Subcutaneous adipose tissue (tissue), 4 donors: ENCODE results near the gene IGSF11. TPM values are rescaled to one million over a fixed set of nuclear protein-coding genes. Genes with fewer than 3 reads are reported as not detected.

Experiments
- total RNA-seq, 4 donors: library from RNA; depleted of rRNA; stranded (reverse); fragments of >200 nt; gene quantifications; one replicate each; pipeline ENCODE4 v1.1.0, GENCODE V29; 2016
- TF ChIP-seq, protein P1 (sequence below): fragments of 450-650 bp; IDR thresholded peaks from one replicate; pipeline ENCODE4 v1.5.1; 2016; ENCODE audit warnings: low read depth, mild to moderate bottlenecking, control low read depth, antibody characterized with exemption, moderate library complexity

The IGSF11 gene
- total RNA-seq, 4 donors from 2014 or later: 1.5 TPM; not detected in 3

DNA sequence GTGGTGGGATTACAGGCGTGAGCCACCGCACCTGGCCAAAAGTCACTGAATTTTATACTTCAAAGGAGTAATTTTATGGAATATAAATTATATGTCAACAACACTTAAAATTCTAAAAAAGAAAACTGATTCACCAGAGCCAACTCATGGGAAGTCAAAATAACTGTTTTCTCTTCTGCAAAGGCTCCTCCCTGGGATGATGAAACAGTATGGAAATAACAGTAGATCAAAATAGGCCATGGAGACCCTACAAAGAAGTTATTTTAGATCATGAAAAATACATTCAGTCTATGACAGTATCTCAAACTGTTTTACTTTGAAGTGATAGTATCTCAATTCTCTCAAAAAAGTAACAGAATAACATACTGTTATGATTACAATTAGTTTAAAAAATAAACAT lies 102.7 kb downstream of the IGSF11 start:
- TF ChIP-seq, protein P1, sequence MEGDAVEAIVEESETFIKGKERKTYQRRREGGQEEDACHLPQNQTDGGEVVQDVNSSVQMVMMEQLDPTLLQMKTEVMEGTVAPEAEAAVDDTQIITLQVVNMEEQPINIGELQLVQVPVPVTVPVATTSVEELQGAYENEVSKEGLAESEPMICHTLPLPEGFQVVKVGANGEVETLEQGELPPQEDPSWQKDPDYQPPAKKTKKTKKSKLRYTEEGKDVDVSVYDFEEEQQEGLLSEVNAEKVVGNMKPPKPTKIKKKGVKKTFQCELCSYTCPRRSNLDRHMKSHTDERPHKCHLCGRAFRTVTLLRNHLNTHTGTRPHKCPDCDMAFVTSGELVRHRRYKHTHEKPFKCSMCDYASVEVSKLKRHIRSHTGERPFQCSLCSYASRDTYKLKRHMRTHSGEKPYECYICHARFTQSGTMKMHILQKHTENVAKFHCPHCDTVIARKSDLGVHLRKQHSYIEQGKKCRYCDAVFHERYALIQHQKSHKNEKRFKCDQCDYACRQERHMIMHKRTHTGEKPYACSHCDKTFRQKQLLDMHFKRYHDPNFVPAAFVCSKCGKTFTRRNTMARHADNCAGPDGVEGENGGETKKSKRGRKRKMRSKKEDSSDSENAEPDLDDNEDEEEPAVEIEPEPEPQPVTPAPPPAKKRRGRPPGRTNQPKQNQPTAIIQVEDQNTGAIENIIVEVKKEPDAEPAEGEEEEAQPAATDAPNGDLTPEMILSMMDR: no peak

DNA sequence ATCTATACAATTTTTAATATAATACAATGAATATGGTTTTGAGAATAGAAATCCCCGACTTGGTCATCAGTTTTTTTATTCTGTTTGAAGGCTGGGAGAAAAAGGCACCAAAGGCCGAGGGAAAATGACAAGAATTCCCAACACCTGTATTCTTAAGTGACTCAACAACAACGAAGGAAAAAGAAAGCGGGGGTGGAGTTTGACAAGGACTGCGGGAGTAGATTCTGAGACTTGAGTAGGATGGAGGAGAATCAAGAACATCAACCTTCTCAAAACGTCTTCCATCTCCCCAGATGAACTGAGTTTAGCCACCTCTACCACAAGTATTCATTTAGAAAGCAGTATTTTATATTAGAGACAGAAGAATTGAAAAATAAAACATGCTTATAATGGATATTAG lies 107.2 kb downstream of the IGSF11 start:
- TF ChIP-seq, protein P1: no peak

DNA sequence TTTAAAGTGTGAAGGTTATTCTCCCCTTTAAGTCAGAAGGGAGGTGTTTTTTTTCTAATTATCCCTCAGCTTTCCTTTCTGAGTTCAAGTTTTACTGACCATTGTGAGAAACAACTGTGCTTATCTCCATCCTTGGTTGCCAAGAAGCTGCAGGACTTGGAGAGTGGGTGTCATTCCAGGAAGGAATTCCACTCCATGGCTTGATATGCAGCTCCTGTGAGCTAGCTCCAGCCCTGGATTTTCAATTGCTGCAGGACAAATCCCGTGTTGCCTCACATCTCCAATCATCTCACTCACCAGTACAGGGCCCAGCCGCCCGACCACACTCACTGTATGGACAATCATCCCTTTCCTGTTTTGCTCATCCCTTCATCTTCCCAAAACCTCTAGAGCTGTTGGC lies 122.5 kb downstream of the IGSF11 start:
- TF ChIP-seq, protein P1: no peak

DNA sequence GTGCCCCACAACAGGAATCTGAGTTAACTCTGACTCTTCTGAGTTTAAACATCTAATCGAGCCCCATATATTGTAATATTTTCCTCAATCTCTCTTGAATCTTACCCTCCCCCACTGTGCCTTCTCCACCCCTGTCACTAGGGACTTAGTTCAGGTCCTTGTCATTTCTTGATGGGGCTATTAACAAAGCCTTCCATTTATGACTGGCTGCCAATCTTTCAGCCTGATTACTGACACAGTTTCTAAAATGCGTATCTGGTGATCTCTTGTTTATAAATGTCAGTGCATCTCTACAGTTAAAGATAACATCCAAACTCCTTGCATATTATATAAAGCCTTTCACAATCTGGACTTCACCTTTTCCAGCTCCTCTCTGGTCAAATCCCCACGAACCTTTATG lies 124.3 kb downstream of the IGSF11 start:
- TF ChIP-seq, protein P1: no peak

DNA sequence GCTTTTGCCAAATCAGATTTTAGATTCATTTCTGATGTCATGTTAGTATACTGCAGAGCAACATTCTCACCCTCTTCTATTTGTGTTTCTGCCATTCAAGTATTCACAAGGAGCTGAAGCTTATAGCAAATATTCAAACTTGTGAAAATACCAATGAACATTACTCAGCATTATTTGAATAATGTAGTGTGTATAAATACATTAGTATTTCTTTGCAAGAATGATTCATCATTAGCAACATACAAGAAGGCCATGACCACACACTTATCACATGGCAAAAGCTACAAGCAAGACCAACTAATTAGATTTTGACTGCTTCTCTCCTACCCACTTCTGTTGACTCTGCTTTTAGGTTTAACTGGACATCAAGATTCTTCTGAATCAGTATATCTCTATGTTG lies 124.9 kb downstream of the IGSF11 start:
- TF ChIP-seq, protein P1: no peak

DNA sequence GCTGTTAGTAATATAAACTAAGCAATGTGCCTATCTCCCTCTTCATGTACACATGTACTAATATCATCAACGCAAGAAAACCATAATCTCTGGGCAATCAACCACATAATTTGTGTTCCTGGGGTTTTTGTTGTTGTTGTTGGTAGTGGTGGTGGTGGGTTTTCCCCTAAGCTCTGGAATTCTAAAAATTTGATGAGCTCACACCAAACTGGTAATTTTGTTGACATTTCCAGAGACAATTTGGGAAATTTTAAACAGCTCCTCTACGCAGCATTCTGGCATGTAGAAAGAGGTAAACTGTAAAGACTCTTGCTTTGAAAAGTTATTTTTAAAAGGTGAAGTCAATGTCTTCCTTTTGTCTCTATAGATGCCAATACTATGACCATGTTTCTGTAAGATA lies 126.7 kb downstream of the IGSF11 start:
- TF ChIP-seq, protein P1: no peak

DNA sequence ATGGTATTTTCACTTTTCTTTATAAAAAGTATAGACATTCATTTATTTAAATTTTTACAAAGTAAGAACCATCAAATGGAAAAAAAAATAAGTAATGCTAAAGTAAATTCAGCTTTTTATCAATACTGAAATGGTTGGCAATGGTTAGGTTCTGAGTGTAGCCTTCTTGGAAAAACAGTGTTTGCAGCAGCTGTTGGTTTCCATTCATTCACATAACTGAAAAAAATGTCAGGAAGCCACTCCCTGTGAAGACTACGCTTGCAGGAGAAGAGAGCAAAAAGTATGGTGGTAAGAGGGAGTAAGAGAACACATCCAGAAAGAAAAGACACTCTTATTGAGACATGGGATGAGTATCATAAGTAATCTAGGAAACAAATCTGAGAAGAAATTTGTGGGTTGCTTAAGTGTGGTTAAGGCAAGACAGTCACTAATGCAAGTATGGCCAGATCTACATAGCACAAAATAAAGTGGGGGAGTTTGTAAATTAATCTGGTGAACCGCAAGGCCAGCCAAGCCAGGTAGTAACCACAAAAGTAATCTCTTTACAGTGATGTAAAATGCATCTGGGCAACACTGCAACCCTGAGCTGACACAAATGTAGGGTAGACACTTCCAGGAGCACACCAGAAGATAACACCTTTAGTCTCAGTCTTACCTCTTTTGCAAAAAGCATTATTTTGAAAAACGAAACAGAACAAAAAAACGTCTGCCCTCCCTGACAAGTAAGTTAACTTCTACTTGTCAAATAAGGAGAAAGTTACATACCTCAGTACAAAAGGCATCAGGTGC lies 133.7 kb downstream of the IGSF11 start:
- TF ChIP-seq, protein P1: no peak
